Measurements from ENCODE around the gene TRIM40.

TRIM40 gene

DNA sequence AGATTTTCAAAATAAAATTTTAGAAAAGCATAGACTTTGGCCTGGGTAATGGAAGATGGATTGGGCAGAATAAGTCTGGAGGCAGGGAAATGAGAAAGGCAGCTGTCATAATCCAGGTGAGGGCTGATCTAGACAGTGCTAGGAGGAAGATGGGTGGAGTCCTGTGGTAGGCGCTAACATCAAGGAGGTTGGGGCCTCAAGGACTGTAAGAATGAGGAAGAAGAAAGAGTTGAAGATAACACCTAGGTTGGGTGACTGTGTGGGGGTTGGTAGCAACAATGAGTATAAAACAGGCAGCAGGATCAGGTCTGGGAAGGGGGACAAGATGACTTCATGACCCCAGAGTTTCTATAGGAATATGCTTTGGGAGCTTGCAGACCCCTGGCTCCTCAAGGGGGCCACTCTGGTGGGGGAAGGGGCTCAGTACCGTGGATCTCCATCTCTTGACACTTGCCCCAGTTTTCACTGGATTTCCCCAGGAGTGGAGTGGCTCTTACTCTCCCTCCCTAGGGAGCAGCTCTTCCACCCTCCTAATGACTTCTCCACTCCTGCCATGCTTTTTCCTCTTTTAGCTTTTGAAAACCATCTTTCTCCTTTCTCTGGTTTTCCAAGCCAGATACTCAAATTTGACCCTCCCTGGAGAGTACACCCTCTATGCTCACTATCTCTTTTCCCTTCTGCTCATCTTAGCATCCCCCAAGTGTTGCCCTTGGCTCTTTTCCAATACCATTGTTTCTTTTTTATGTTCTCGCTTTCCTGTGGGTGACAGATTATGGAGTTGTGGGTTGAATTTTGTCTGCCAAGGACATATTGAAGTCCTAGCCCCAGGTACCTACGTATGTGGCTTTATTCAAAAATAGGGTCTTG is 37.8 kb upstream of the TRIM40 start:
- H3K4me3 ChIP-seq (ENCODE audit: low read depth, low read length) = no peak overlapping the region
- TF ChIP-seq, protein P1, sequence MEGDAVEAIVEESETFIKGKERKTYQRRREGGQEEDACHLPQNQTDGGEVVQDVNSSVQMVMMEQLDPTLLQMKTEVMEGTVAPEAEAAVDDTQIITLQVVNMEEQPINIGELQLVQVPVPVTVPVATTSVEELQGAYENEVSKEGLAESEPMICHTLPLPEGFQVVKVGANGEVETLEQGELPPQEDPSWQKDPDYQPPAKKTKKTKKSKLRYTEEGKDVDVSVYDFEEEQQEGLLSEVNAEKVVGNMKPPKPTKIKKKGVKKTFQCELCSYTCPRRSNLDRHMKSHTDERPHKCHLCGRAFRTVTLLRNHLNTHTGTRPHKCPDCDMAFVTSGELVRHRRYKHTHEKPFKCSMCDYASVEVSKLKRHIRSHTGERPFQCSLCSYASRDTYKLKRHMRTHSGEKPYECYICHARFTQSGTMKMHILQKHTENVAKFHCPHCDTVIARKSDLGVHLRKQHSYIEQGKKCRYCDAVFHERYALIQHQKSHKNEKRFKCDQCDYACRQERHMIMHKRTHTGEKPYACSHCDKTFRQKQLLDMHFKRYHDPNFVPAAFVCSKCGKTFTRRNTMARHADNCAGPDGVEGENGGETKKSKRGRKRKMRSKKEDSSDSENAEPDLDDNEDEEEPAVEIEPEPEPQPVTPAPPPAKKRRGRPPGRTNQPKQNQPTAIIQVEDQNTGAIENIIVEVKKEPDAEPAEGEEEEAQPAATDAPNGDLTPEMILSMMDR (IDR thresholded peaks at IDR 0.05; ENCODE audit: control insufficient read depth, extremely low read depth, insufficient read depth) = no peak
- no peak for DNase-seq (ENCODE audit: low read depth)

DNA sequence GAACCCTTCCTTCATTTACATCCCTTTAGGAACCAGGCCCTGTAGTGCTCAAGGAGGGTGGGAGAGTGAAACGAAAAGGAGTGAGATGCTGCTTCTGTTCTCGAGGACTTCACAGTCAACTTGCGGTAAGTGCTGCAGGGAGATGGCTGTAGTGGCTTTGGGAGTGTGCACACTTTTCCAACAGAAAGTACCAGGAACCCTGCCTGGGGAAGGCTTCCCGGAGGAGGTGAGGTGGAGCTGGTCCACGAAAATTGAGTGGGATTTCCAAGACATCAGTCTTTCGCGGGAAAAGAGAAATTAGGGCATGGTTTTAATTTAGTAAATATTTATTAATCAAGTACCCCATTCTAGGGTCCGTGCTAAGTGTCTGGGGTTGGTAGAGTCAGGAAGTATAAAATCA is 35.8 kb upstream of the TRIM40 start:
- TF ChIP-seq, protein P1 (IDR thresholded peaks at IDR 0.05; ENCODE audit: control insufficient read depth, extremely low read depth, insufficient read depth) = no peak
- DNase-seq (ENCODE audit: low read depth) = no peak
- no peak overlapping the region for H3K4me3 ChIP-seq (ENCODE audit: low read depth, low read length)

DNA sequence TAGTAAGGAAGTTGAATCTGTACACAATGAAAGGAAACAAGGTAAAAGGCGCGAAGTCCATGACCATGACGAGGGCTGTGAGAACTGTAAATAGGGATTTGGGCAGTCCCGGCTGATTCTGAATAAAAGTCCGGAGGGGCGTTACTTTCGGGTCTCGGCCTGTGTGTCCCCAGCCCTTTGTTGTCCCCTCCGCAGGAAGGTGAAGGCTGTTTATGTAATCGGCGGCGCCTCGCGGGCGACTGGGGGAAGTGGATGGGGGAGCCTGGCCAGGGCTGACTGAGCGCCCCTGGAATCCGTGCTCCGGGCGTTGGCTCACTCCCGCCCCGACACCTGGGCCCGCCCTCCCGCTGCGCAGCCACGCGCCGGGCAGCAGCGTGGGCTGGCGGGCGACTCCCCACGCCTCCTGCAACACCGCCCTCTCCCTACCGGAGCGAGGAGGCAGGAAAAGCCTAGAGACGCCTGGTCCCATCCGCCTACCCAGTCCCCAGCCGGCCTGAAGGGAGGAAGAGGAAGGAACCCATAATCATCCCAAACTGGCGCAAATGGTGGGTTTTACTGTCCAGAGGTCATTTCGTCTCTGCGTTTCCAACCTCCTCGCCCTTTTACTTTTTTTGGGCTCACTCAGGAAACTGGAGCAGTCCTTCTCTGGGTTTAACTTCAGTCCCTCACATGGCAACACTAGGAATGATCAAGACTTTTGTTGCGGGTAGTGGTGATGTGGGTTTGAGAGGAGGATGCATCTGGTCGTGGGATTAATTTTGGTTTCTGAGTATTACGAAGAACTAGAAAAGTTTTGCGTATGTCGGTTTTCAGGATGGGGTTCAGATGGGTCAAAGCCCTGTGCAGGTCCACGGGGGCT is 35.1 kb upstream of the TRIM40 start:
- no peak for DNase-seq (ENCODE audit: low read depth)
- no peak overlapping the region for H3K4me3 ChIP-seq (ENCODE audit: low read depth, low read length)
- TF ChIP-seq, protein P1 (IDR thresholded peaks at IDR 0.05; ENCODE audit: control insufficient read depth, extremely low read depth, insufficient read depth) = no peak

DNA sequence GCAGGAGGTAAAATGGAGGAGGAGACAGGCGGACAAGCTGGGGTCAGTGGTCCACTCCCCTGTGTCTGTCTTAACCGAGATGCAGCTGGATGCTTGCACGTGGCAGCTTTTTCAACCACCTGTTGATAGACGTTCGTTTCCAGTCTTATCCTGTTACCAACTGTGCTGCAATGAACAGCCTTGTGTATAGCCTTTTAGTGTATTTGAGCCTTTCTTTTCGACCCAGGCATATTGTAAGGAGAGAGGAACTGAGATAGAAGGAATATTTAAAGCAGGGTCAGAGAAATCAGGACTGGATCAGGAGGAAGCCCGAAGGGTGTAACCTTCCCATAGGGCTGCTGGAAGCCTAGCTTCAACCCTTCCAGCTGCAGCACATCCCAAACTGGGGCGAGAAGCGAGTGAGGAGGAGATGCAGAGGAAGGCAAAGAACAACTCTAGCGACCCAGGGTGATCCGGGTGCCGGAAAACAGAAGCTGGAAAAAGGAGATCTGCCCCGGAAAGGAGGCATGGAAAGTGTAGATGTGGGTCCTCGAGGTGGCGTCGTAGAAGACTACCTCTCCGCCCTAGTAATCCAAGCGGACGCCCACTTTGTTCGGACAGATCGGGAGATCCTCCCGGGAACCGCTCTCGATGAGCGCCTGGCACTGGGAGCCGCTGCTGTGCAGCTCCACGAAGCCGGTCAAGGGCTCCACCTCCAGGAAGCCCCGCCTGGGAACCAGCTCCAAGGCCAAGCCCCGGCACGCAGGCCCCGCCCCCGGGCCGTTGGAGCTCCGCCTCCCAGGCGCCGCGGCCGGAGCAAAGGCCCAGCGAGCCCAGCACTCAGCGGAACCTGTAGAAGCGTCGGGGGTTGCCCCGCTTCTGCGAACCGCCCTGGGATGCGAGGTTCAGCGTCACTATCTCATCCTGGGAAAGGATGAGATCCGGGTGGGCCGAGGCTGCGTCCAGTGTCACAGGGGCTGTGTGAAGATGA is 34.2 kb upstream of the TRIM40 start:
- DNase-seq (ENCODE audit: low read depth) = peak; percentile 52
- H3K4me3 ChIP-seq (ENCODE audit: low read depth, low read length) = peak overlapping the region; percentile 49
- TF ChIP-seq, protein P1 (IDR thresholded peaks at IDR 0.05; ENCODE audit: control insufficient read depth, extremely low read depth, insufficient read depth) = peak; percentile 10; the same call in 1 of the 2 replicates

DNA sequence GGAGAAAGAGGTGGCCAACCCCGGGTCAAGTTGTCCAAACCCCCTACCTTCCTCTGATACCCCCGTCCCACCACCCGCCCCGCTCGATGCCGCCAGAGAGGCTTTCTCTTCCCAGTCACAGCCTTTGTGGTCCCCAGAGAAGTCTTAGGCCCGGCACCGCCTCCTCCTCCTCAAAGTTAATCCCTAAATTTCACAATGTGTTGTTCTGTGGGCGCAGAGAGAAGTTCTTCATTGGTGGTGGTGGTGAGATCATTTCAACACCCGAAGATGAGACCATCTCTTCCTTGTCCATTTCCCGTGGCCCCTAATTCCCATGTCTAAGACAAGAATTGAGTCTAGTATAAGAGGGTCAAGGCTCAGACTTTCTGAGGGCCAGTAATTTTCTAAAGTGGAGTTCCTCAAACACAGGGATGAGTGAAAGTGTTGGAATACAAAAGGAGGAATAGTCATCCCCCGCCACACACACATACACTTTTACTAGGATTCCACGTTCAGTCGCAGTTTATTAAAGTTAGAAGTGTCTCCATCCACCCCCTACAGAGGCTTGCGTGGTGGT is 33.4 kb upstream of the TRIM40 start:
- H3K4me3 ChIP-seq (ENCODE audit: low read depth, low read length) = peak overlapping the region; percentile 49
- TF ChIP-seq, protein P1 (IDR thresholded peaks at IDR 0.05; ENCODE audit: control insufficient read depth, extremely low read depth, insufficient read depth) = no peak
- no peak for DNase-seq (ENCODE audit: low read depth)

Measured in LNCaP clone FGC (cell line).